GM18909 (cell line): Measurements from ENCODE around the gene SF3B2.
"Not testable (repeated sequence)": the region's sequence is repeated elsewhere in the genome, so short reads cannot be mapped to it uniquely, and the experiment has no call there.

Source experiments
- ATAC-seq: cut with Tn5 transposase; IDR thresholded peaks from one replicate; pipeline ENCODE4 v1.9.1; 2021; ENCODE audit warnings: mild to moderate bottlenecking; ENCODE audit not compliant: unreplicated experiment, poor library complexity

Gene SF3B2

DNA sequence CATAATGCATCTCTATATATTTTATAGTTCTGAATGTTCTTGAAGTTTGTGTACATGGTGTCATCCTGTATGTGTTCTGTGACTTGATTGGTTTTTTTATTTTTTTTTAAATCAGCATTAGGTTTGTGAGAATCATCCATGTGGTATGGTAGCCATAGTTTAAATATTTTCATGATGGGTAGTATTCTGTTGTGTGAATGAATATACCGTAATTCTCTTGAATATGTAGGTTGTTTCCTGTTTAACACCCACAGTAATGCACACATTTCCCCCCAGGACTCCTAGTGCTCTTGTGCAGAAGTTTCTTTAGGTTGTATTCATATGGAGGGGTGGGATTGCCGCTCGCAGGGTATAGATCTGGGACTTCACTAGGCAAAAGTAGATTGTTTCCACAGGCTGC is 19.9 kb downstream of the SF3B2 start:
- no peak for ATAC-seq

DNA sequence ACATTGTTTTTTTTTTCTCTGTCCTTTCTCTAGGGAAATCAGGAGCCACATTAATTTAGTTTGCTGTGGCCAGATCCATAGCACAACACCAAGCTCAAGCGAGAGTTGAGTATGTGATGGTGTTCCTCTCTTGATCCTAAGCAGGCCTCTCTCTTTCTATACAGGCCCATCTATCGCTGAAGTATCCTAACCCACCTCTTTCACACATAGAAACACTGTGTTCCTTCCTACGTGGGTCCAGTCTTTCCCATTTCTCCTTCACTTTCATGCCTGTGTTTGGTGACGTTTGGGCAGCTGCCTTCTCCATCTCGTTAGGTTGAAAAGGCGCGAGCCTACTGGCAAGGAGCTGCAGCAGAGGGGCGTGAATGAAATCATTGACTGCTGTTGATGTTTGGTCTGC is 20.4 kb downstream of the SF3B2 start:
- ATAC-seq: no peak

- ATAC-seq: no peak
Observed at GRCh38 chr11:66073669-66074068, 21.5 kb downstream of the SF3B2 start.

GRCh38 chr11:66075273-66075672 is 23.1 kb downstream of the SF3B2 start:
- ATAC-seq: no peak

- no peak for ATAC-seq
Observed at GRCh38 chr11:66076561-66076960, 24.4 kb downstream of the SF3B2 start.

DNA sequence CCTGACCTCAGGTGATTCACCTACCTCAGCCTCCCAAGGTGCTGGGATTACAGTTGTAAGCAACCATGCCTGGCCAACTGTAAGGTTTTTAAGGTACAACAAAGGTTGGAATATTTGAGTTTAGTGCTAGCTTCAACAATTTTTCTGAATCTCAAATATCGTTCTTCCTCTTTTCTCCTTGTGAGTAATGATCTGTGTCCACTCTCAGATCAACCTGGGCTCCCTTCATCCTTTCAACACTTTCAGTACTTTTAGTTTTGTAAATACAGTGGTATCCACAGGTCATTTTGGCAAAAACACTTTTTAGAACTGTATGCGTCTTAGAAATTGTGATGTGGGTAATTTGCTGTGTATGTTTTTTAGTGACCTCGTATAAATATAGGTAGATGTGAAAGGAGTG is 25.8 kb downstream of the SF3B2 start:
- no peak for ATAC-seq

DNA sequence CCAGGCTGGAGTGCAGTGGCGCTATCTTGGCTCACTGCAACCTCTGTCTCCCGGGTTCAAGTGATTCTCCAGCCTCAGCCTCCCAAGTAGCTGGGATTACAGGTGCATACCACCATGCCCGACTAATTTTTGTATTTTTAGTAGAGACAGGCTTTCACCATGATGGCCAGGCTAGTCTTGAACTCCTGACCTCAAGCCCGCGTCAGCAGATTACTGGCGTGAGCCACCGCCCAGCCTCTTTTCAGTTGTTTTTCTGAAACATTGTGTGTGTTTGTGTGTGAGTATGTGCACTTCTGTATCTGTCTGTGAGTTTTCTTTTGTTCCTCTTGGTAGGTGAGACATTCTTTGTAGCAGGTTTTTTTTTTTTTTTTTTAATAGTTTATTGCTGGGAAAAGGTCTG is 26.8 kb downstream of the SF3B2 start:
- ATAC-seq: not testable (repeated sequence)

GRCh38 chr11:66080055-66080817 is 28.1 kb downstream of the SF3B2 start:
- no peak for ATAC-seq

DNA sequence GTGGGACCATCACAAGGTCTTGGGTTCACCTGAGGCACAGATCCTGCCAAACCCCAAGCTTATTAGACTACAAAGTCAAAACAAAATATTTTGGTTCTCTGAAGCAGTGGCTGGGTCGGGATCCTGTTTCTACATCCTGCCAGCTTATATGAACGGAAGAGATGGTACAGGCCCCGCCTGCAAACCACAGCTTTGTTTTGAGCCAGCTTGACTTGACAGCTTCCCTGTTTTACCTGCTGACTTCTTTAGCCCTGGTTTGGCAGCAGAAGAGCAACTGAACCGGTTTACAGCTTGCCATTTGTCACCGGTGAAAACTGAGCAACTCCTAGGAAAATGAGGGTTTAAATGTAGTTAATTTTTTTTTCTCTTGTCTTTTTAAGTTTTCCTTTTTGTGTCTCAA is 29.3 kb downstream of the SF3B2 start:
- ATAC-seq: peak; percentile 77

- no peak for ATAC-seq
Observed at GRCh38 chr11:66082946-66083698, 31.0 kb downstream of the SF3B2 start.

- no peak for ATAC-seq
Observed at GRCh38 chr11:66083767-66084166, 31.6 kb downstream of the SF3B2 start.

DNA sequence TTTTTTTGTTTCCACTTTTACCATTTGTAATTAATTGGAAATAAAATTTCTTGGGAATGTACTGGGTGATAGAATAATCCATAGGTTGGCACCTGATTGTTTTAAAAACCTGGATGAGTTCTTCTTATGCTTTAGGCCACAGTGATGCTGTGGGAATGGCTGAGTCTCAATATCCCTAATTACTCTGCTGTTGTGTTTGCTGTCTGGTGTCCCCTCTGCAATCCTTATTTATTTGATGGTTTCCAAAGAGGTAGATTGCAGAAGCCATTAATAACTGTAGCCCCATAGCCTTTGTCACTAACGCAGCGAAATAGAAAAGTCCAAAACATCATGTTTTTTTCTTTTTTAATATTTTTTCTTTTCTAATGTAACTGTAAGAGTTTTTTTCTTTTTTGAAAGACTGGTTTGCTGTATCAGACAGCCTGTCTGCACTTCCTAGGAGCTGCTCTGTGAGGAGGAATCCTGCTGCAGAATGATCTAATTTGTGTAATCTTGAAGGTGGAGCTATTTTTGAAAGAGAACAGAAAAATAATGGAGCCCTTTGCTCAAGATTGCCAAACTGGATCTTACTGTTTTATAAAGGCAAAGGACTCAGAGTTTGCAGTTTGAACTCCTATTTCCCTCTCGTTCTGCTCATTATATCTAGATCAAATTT is 32.8 kb downstream of the SF3B2 start:
- no peak for ATAC-seq

DNA sequence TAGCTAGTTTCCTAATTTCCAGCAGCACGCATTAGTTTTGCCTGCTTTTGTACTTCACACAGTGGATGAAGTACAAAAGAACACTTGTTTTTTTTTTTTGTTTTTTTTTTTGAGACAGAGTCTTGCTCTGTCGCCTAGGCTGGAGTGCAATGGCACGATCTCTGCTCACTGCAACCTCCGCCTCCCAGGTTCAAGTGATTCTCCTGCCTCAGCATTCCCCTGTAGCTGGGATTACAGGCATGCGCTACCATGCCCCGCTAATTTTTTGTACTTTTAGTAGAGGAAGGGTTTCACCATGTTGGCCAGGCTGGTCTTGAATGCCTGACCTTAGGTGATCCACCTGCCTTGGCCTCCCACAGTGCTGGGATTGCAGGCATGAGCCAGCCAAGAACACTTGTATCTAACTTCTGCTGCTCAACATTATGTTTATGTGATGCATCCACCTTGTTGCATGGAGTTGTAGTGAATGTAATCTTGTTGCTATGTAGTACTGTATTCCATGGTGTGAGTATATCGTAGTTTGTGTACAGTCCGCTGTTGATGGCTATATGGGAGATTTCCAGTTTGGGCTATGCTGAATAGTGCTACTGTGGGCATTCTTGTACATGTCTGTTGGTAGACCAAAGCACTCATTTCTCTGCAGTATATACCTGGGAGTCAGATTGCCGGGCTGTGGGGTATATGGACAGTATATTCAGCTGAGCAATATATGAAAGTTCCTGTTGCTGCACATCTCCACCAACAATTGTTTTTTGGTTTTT is 35.2 kb downstream of the SF3B2 start:
- no peak for ATAC-seq

- ATAC-seq: no peak
Observed at GRCh38 chr11:66089067-66089466, 36.9 kb downstream of the SF3B2 start.

DNA sequence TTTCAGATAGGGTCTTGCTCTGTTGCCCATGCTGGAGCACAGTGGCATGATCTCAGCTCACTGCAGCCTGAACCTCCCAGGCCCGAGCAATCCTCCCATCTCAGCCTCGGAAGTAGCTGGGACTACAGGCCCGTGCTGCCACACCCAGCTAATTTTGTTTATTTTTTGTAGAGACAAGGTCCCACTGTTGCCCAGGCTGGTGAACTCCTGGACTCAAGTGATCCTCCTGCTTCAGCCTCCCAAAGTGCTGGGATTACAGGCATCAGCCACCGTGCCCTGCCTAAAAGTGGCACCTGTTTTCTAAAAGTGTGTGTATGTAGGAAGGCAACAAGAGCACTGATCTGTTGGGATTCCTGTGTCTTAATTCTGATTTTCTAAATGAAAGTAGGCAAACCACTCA is 38.1 kb downstream of the SF3B2 start:
- no peak for ATAC-seq

DNA sequence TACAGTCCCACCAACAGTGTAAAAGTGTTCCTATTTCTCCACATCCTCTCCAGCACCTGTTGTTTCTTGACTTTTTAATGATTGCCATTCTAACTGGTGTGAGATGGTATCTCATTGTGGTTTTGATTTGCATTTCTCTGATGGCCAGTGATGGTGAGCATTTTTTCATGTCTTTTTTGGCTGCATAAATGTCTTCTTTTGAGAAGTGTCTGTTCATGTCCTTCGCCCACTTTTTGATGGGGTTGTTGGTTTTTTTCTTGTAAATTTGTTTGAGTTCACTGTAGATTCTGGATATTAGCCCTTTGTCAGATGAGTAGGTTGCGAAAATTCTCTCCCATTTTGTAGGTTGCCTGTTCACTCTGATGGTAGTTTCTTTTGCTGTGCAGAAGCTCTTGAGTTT is 40.0 kb downstream of the SF3B2 start:
- ATAC-seq: not testable (repeated sequence)

DNA sequence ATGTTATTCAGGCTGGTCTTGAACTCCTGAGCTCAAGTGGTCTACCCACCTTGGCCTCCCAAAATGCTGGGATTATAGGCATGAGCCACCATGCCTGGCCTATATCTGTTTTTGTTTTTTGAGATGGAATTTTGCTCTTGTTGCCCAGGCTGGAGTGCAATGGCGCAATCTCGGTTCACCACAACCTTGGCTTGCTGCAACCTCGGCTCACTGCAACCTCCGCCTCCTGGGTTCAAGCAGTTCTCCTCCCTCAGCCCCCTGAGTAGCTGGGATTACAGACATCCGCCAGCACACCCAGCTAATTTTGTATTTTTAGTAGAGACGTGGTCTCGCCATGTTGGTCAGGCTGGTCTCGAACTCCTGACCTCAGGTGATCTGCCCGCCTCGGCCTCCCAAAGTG is 47.6 kb downstream of the SF3B2 start:
- ATAC-seq: not testable (repeated sequence)

- peak; percentile 63 for ATAC-seq
Observed at GRCh38 chr11:66100272-66101065, 48.3 kb downstream of the SF3B2 start.

- no peak for ATAC-seq
Observed at GRCh38 chr11:66101066-66101464, 48.9 kb downstream of the SF3B2 start.
